HG02884 (cell line): ENCODE results near the gene NSL1.
"Not testable (repeated sequence)": the region's sequence is repeated elsewhere in the genome, so short reads cannot be mapped to it uniquely, and the experiment has no call there.

Source experiments
- ATAC-seq: cut with Tn5 transposase; IDR thresholded peaks from one replicate; pipeline ENCODE4 v1.9.1; 2021; ENCODE audit warnings: mild to moderate bottlenecking, moderate library complexity; ENCODE audit not compliant: unreplicated experiment

The NSL1 gene

DNA sequence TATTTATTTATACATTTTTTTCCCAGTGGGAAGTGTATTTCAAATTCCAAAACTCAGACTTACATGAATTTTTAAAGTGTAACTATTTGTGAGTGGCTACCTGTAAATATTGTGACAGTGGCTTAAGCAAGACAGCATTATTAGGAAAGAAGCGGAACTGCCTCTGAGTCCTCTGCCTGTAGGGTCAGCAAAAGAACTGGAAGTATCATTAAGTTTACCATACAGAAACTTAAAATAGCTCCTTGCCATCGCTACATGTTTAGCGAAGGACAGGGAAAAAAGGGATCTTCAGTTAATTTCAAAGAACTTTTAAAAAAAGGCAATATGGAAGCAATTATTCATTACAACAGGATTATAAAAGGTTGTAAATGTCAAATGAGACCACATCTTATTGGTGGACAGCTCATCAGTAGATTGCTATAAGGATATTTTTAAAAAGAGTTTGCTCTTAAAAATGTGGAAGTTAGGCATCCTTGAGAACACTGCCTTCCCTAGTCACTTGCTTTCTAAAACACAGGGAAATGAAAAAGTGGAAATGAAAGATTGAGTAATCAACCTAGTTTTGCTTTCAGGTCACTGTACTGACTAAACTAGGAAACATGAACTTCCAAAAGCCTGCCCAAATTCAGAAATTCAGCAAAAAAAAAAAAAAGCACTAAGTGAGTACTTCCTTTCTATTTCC is 39.2 kb downstream of the NSL1 start:
- peak; percentile 40 for ATAC-seq

DNA sequence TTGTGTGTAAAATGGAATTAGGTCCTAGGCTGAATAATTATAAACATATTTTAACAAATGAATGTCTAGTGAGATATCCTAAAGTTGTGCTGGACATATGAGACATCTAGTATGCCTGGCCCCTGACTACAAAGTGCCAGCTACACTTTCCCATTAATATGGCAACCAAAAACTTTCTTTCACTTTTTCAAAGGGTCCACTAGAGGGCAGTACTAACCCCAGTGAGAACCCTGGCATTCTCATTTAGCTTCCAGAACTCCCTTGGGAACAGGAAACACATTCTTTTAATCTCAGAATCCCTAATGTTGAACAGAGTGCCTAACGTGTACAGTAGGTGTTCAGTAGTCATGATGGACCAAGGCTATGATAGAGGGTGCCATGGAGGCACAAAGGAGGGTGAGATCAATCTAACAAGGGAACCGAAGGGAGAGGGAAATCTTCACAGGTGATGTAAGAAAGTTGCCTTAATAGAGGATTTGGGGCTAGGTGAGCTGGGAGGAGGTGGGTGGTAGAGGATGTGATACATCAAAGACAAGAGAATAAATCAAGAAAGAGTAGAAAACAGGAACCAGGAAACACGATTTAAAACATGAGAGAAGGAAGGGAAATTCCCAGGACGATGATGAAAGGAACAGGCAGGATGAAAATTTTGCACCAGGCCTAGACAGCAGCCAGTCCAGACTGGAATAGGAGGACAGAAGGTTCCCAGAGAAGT is 41.6 kb downstream of the NSL1 start:
- ATAC-seq: no peak

- ATAC-seq: no peak
These were observed 45.0 kb downstream of the NSL1 start for GRCh38 chr1:212746546-212746945.

GRCh38 chr1:212745303-212745702 is 46.3 kb downstream of the NSL1 start:
- no peak for ATAC-seq

GRCh38 chr1:212743901-212744475 is 47.6 kb downstream of the NSL1 start:
- ATAC-seq: no peak

DNA sequence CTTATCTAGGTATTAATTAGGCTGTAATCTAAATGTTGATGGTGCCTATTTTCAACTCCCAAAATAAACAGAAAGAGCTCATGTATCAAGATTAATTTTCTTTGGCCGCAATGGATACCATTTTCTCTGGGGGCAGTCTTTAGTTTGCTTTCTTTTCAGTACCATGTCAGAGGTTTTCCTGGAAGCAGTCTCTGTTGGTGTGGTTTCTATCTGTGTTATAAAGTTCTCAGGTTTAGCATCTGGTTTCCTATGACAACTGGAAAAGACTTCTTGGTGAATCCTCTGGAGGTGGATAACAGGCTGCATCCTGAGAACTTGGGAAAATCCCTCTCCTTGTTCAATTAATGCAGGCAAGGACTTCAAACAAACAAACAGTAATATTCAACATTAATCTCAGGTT is 53.2 kb downstream of the NSL1 start:
- ATAC-seq: no peak

- ATAC-seq: no peak
These were observed 54.0 kb downstream of the NSL1 start for GRCh38 chr1:212737559-212737958.

DNA sequence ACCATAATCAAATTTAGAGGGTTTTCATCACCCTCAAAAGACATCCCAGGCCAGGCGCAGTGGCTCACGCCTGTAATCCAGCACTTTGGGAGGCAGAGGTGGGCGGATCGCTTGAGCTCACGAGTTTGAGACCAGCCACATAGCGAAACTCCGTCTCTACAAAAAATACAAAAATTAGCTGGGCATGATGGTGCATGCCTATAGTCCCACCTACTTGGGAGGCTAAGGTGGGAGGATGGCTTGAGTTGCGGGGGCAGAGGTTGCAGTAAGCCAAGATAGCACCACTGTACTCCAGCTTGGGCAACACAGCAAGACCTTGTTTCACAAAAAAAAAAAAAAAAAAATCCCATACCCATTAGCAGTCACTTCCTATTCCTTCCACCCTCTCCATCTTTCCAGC is 58.5 kb downstream of the NSL1 start:
- ATAC-seq: no peak

DNA sequence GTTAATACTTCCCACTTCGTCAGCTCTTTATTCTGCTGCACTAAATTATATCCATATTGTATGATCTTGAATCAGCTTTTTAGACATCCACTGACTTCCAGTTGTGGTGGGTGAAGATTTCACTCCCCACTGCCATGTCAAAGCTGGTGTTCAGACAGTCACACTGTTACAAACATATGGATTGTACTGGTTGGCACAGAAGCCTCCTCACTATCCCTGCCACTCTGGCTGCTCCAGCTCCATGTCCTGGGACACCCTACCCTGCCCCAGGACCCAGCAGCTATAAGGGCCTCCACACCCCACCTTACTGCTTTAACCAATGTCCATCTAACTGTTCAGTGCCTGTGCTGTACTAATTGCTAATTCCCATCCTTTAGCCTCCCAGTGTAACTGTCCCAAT is 59.9 kb downstream of the NSL1 start:
- no peak for ATAC-seq

DNA sequence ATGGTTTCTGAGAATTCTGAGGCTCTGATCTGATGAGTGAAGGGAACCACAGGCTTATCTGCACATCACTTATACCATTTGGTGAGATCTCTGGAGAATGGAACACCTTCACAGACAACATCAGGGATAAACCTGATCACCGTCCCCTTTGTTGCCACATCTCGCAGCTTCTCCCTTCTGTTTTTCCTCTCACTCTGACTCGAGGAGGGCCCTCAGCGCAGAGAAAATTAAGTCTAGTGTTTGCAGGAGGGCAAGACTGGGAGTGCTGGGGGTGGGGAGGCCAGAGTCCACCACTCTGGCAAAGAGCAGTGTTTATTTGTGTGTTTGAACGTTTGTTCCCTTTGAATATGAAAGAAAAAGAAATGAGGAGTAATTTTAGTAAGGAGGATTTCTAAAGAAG is 63.0 kb downstream of the NSL1 start:
- no peak for ATAC-seq

DNA sequence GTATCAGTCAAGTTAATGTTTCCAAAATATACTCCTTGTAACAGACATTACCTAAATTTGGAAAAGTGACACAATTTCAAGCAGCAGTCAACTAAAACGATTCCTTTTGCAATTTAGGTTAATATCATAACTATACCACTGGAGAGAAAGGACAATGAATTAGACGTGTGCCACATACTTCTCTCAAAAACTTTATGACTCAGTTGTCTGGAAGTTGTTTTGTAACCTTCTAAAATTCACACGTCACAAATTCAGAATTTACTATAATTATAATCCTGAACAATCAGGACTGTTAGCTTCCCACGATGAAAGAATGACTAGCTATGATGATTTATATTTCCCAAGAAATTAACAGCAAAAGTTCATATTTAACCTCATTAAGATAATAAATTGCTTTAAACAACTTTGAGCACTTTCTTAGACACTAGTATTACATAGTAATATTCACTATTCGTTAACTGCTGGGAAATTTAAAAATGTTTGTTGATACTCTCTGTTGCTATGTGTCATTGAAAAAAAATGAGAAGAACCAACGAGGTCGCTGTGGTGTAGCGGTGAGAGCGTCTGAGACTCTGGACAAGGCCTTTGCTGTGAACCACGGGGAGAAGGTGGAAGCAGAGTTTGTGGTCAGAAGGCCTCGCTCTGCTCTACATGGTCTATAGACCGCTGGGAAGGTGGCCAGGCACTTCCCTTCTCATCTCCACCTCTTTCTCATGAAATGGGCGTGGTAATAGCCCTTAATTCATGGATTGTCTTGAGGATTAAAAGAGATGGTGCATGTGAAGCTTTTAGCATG is 64.0 kb downstream of the NSL1 start:
- ATAC-seq: no peak

GRCh38 chr1:212724679-212725078 is 66.9 kb downstream of the NSL1 start:
- not testable (repeated sequence) for ATAC-seq

DNA sequence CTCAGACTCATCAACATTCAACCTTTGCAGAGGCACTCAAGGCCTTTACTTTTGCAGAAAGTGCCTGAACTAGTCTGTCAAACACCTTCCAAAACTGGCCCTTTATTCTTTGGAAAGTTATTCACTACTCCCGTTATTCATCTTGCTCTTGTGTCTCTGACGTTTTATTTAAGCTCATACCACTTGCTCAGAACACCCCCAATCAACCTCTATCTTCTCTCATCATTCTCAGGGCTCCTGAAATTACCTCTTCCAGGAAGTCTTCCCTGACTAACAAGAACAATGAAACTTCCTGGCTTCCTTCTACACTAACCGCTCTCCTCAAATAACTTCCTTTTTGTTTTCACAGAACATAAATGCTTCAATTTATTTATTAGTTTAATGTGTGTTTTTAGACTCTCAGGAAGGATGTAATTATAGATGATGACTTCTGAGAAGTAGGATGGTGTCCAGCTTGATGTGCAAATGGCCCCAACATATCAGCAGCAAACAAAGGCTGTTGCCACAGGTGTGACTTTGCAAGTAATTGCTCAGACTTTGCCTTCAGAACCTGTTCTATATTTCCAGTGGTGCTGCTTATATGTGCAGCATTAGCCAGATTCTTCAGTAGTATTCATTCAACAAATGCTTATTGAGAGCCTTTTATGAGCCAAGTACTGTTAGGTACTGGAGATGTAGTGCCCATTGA is 69.2 kb downstream of the NSL1 start:
- no peak for ATAC-seq

DNA sequence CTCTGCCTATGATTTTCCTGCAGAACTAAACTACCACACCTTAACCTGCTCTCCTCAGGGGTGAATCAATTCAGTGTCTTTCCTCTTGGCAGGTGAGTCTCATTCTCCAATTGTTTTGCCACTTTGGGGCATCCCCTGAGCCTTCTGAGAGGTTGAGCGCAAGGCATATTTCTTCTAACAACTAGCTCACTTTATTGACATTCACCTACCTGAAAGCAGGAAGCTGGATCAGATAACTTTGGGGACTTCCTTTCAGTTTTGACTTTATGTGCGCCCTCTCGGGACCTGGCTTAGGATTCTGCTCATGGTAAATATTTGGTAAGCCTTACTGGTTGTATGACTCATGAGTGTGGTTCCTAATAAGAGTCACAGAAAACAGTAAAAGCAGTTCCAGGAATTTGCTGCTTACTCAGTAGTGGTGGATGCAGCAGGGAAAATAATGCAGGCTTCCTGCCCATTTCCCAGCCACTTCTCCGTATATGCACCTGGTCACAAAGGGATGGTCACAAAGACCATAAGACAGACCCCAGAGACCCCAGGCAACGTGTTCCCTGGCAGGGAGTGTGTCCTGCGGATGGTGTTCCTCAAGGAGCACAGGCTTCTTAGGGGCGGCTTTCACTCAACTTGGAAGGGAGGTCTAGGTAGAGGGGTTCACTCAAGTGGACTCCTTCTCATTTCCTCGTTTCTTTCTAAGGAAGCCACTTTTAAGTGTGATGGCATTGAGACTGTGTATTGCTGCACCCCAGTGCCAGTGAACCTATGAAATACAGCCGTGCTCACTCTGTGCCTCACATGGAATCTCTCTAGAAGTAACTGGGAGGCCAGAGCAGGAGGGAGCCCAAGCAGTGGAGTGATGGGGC is 70.0 kb downstream of the NSL1 start:
- peak; percentile 52 for ATAC-seq

- ATAC-seq: no peak
These were observed 71.9 kb downstream of the NSL1 start for GRCh38 chr1:212719633-212720032.

GRCh38 chr1:212718499-212718898 is 73.1 kb downstream of the NSL1 start:
- ATAC-seq: no peak

- no peak for ATAC-seq
These were observed 75.4 kb downstream of the NSL1 start for GRCh38 chr1:212716161-212716560.

- no peak for ATAC-seq
These were observed 78.0 kb downstream of the NSL1 start for GRCh38 chr1:212713465-212714136.
